HG03159 (cell line): ENCODE results near the gene SCAMP3.

Source experiments
- ATAC-seq: cut with Tn5 transposase; IDR thresholded peaks from one replicate; pipeline ENCODE4 v1.9.1; 2021; ENCODE audit warnings: mild to moderate bottlenecking, moderate library complexity; ENCODE audit not compliant: unreplicated experiment

SCAMP3 gene

GRCh38 chr1:155285631-155286044, 23.5 kb upstream of the SCAMP3 start:
- ATAC-seq: no peak

- ATAC-seq: no peak
Observed at GRCh38 chr1:155285063-155285462, 22.9 kb upstream of the SCAMP3 start.

GRCh38 chr1:155284476-155284875, 22.3 kb upstream of the SCAMP3 start:
- no peak for ATAC-seq

- no peak for ATAC-seq
Observed at GRCh38 chr1:155282488-155283091, 20.4 kb upstream of the SCAMP3 start.

- ATAC-seq: no peak
Observed at GRCh38 chr1:155279268-155279667, 17.1 kb upstream of the SCAMP3 start.

GRCh38 chr1:155278689-155279160, 16.6 kb upstream of the SCAMP3 start:
- no peak for ATAC-seq

DNA sequence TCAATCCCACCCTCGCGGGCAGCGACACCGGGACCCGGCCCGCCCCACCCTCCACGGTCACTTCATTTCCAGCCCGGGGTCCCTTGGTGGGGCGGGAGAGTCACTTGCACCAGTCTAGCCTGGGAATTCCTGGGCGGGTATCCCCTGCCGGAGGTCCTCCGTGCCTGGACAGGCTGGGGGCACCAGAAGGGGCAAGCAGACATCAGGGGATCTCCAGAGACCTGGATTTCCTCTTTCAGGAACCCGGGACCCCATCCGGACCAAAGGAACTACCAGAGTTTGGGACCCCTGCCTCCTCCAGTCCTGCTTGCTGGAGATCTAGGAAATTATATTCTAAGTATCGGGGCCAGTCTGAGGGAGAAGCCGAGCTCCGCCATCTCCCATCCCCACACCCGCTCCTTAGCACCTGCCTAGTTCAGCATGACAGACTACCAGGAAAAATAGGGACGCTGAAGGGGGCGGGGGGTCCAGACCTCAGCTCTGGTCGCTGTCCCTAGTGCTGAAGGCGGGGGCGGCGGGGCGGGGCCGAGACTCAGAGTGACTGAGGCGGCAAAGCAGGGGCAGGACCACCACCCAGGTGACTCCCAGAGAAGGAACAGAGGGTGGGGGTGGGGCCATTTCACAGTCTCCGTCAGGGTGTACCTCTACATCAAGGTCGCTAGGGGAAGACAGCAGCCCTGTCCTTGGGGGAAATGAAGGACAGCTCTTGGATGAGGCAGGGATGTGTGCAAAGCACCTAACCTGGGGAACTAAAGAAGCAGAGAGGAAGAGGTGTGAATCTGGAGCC, 15.9 kb upstream of the SCAMP3 start:
- ATAC-seq: no peak

DNA sequence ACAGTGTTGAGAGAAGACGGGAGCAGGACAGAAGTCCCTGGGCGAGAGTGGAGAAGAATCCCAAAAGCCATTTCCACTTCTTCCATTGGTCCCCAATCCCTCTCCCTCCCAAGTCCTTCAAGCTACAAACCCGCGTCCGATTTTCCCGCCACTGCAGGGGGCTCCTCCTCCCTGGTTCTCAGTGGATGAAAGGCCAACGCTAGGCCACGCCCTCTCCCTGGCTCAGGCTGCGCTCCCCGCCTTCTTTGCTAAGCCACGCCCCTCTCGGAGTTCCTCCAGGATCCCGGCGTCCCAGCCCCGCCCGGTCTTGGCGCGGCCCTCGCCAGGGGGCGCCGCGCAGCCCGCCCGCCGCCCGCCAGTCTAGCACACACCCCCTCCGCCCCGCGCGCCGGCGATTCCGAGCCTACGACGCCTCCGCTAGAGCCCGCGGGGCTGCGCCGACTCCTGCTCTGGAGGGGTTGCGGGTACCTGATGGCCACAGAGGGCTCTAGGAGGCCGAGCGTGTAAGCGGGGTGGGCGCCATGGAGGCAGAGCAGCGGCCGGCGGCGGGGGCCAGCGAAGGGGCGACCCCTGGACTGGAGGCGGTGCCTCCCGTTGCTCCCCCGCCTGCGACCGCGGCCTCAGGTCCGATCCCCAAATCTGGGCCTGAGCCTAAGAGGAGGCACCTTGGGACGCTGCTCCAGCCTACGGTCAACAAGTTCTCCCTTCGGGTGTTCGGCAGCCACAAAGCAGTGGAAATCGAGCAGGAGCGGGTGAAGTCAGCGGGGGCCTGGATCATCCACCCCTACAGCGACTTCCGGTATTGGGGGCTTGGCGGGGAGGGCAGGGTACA, 15.1 kb upstream of the SCAMP3 start, which contains the start of gene HCN3:
HCN3 (plus strand) TSS at position 394 of the 832 bp plus-strand sequence; CDS start at position 522, 128 bp downstream.
- peak; percentile 58 for ATAC-seq

DNA sequence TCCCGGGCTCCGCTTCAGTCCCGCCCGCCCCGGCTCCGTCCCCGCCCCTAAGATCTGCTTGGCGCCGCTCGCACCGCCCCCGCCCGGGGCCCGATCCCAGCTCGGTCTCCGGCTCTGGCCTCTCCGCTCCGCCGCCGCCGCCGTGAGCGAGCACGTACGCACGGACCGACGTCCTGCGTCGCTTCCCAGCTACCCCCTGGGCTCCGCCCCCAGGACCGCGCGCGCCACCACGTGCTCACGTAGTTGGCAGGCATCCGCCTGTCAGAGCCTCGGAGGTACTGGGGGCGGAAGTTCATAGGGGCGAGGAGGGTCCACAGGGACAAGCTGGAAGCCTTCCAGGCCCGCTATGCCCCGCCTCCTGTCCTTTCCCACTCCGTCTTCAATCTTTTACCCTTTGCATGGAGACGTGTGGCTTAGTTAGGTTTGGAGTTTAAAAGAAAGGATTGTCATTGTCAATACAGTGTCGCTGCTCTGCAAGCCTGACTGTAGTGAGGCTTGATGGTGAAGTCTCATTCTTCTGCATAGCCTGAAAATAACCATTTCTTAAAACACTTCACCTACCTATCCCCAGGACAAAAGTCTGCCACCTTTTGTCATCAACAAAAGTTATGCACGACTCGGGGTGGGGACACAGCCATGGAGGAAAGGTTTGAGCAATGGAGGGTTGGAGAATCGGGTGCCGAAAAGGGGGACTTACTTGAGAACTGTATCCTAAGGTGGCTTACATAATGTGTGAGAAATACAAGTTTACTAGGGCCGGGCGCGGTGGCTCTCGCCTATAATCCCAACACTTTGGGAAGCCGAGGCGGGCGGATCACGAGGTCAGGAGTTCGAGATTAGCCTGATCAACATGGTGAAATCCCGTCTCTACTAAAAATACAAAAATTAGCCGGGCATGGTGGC, 11.4 kb upstream of the SCAMP3 start, which contains the start of gene CLK2:
CLK2 (minus strand) TSS at position 162 of the 903 bp plus-strand sequence. CDS start 2,527 bp downstream, outside the sequence.
- peak; percentile 71 for ATAC-seq

GRCh38 chr1:155272466-155273342, 10.5 kb upstream of the SCAMP3 start:
- no peak for ATAC-seq

DNA sequence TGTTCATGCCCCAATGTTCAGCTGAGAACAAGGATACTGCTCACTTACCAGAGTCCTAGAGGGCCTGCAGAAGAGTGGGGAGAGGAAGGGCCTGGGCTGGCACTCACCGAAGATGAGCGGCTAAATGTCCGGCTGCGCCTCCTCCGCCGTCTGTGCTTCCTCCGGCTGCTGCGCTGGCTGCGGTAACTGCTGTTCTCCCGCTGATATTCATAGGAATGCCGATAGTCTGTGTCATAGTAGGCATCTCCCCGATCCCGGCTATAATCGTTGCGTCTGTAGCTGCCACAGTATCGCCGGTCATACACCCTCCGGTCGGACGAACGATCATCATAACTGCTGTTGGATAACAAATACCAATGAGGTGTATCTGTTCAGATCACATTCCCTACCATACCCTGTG, 7.2 kb upstream of the SCAMP3 start:
- no peak for ATAC-seq

GRCh38 chr1:155268630-155269029, 6.5 kb upstream of the SCAMP3 start:
- ATAC-seq: no peak

DNA sequence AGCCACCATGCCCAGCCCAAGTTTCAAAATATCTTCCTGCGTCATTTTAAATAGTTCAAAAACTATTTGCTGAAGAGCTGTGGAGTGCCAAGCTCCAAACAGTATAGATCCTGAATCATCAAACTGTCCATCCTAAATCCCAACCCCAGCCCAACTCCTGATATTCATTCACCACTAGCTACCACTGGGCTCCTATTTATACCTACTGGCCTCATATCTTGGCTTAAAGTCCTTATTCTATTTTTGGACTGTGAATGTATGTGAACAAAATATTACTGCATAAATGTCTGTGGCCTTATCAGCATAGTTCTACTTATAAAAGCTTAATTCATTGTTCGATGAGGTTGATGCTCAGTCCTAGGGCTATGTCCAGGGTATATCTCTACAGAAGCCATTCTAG, 5.2 kb upstream of the SCAMP3 start:
- no peak for ATAC-seq

DNA sequence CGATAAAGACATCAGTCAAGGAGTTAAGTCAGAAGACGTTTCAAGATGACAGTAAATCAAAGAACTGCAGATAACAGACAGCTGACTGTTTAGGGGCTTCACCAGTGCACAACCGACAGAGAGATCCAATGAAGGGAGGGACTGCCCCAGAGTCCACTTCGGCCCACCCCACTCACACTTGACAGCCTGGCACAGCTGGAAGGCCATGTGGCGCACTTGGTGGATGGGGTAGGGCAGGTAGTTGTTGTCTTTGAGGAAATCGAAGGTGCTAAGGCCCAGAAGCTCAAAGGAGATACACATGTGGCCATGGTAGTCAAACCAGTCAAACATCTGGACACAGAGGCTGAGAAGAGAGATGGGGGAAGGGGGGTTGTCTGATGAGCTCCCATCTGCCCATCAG, 4.4 kb upstream of the SCAMP3 start:
- no peak for ATAC-seq

- no peak for ATAC-seq
Observed at GRCh38 chr1:155263067-155263466, 907 bp upstream of the SCAMP3 start.

GRCh38 chr1:155261493-155261851, 688 bp downstream of the SCAMP3 start:
- no peak for ATAC-seq

GRCh38 chr1:155260276-155260675, 1.9 kb downstream of the SCAMP3 start:
- no peak for ATAC-seq

DNA sequence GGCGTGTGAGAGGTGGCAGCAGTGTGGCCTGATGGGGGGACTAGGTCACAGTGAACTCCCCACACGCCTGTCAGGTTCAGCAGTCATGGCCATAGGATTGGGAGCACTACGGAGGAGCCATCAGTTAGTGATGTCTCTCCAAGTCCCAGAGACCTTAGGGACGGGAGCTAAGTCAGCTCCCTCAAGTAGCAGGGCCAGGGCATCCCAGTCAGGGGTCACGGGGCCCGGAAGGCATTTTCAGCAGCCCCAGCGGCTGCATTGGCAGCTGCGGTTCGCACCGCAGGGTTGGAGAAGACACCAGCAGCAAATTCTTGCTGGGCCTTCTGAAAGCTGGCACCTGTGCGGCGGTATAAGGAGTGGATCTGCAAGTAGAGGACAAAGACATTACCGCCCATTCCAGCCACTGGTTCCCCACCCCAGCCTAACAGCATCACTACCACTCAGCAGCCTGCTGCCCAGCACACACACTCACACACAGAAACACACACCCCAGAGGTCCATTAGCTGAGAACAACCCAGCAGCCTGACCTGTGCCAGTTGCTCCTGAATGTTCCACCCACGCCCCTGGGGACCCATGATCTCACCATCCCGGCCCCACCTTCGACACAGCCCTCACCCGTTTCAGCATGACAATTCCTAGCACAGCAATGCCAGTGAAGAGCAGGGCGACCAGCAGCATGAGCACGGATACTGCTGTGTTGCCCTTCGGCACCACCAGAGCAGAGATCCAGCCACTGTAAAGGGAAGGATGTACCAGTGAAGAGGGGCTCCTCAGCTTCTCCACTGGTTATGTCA, 5.9 kb downstream of the SCAMP3 start:
- ATAC-seq: no peak
